Superior temporal gyrus (tissue), 1 donor: ENCODE measurements around the gene PPM1E.
"Not testable (repeated sequence)": the region's sequence is repeated elsewhere in the genome, so short reads cannot be mapped to it uniquely, and the experiment has no call there.

Source experiments
- DNase-seq: peaks from one replicate; pipeline ENCODE4 v3.0.0-alpha.2; 2016; ENCODE audit errors: extremely low spot score

PPM1E gene

GRCh38 chr17:58840820-58841612, 85.4 kb downstream of the PPM1E start:
- DNase-seq = no peak

GRCh38 chr17:58846413-58846812, 90.8 kb downstream of the PPM1E start:
- DNase-seq = not testable (repeated sequence)

- not testable (repeated sequence) for DNase-seq
Measured at GRCh38 chr17:58850106-58850505, 94.5 kb downstream of the PPM1E start.

GRCh38 chr17:58865301-58865700, 109.6 kb downstream of the PPM1E start:
- no peak for DNase-seq

- DNase-seq = no peak
Measured at GRCh38 chr17:58870747-58871146, 115.1 kb downstream of the PPM1E start.

- DNase-seq = no peak
Measured at GRCh38 chr17:58873926-58874325, 118.3 kb downstream of the PPM1E start.

GRCh38 chr17:58875261-58875660, 119.6 kb downstream of the PPM1E start:
- no peak for DNase-seq

- no peak for DNase-seq
Measured at GRCh38 chr17:58884161-58884560, 128.5 kb downstream of the PPM1E start.

- no peak for DNase-seq
Measured at GRCh38 chr17:58886514-58886913, 130.9 kb downstream of the PPM1E start.

- DNase-seq = no peak
Measured at GRCh38 chr17:58889928-58890327, 134.3 kb downstream of the PPM1E start.

GRCh38 chr17:58899191-58899590, 143.5 kb downstream of the PPM1E start:
- no peak for DNase-seq

- DNase-seq = no peak
Measured at GRCh38 chr17:58902322-58902721, 146.7 kb downstream of the PPM1E start.

GRCh38 chr17:58911741-58912343, 156.2 kb downstream of the PPM1E start:
- DNase-seq = no peak

GRCh38 chr17:58913552-58913951, 157.9 kb downstream of the PPM1E start:
- no peak for DNase-seq

- no peak for DNase-seq
Measured at GRCh38 chr17:58913971-58914769, 158.5 kb downstream of the PPM1E start.

GRCh38 chr17:58917228-58917627, 161.6 kb downstream of the PPM1E start:
- DNase-seq = no peak

- DNase-seq = no peak
Measured at GRCh38 chr17:58918072-58918471, 162.4 kb downstream of the PPM1E start.

GRCh38 chr17:58918884-58919283, 163.2 kb downstream of the PPM1E start:
- DNase-seq = no peak

- DNase-seq = no peak
Measured at GRCh38 chr17:58920773-58921172, 165.1 kb downstream of the PPM1E start.

- no peak for DNase-seq
Measured at GRCh38 chr17:58932956-58933355, 177.3 kb downstream of the PPM1E start.

- no peak for DNase-seq
Measured at GRCh38 chr17:58936295-58936694, 180.6 kb downstream of the PPM1E start.

- DNase-seq = no peak
Measured at GRCh38 chr17:58944166-58944565, 188.5 kb downstream of the PPM1E start.

GRCh38 chr17:58947411-58947810, 191.8 kb downstream of the PPM1E start:
- DNase-seq = no peak
